Colonic mucosa (tissue), 4 donors: ENCODE measurements around the gene ROBO4. TPM values are rescaled to one million over a fixed set of nuclear protein-coding genes. Genes with fewer than 3 reads are reported as not detected.

Experiments used
- DNase-seq: peaks from one replicate; pipeline ENCODE4 v3.0.0-alpha.2; 2020
- H3K27ac ChIP-seq: fragments of 200-600 bp; one replicate; pipeline ENCODE4 v1.8.0; 2021
- H3K27me3 ChIP-seq: fragments of 200-600 bp; one replicate; pipeline ENCODE4 v1.8.0; 2021
- H3K36me3 ChIP-seq: fragments of 200-600 bp; one replicate; pipeline ENCODE4 v1.8.0; 2021
- H3K4me1 ChIP-seq: fragments of 200-600 bp; one replicate; pipeline ENCODE4 v1.8.0; 2021; ENCODE audit warnings: mild to moderate bottlenecking
- H3K4me3 ChIP-seq: fragments of 200-600 bp; one replicate; pipeline ENCODE4 v1.8.0; 2021
- H3K9ac ChIP-seq, 2 donors: one replicate each; pipeline ENCODE4 v1.7.0; 2013; ENCODE audit warnings: control low read depth in 2 of 2, low read depth in 2 of 2, low read length in 2 of 2
- H3K9me3 ChIP-seq: fragments of 200-600 bp; one replicate; pipeline ENCODE4 v1.8.0; 2021
- CTCF ChIP-seq: fragments of 200-600 bp; IDR thresholded peaks from one replicate; pipeline ENCODE4 v1.8.0; 2022; ENCODE audit warnings: antibody characterized with exemption, mild to moderate bottlenecking
- intact Hi-C: fragments of 100-400 bp; cut with DNase I; formaldehyde crosslinking; loops from one replicate; pipeline ENCODE4 v1.14.1; 2022
- total RNA-seq, 2 donors: library from RNA; stranded (reverse); fragmentation: NEBNext Ultra II Directional in 1 of 2; extraction: Animal tissue kit (Norgen Biotek cat#: 25700) in 1 of 2; gene quantifications; one replicate each; pipeline ENCODE4 v1.2.1, GENCODE V29; 2021
- donor health status: healthy.
- donor health status: DM: no; HTN: no; CAD: no.
- donor health status: DM: no; HTN: no; CAD: no.

Gene ROBO4
- total RNA-seq, 2 donors from 2014 or later = 4.0 to 5.0 TPM

- H3K36me3 ChIP-seq = no peaks in the 10 kb centered on the region
- TF ChIP-seq CTCF = peak; percentile 53
- H3K4me3 ChIP-seq = peak overlapping the region; percentile 51
- H3K4me1 ChIP-seq = peaks cover 6% of the 10 kb centered on the region
- intact Hi-C loops = no loop called here
- no peaks in the 10 kb centered on the region for H3K9me3 ChIP-seq
- peak; percentile 87 for DNase-seq
- peaks cover 4% of the 10 kb centered on the region for H3K27me3 ChIP-seq
- peak overlapping the region; percentile 51 to 74 for H3K9ac ChIP-seq
- H3K27ac ChIP-seq = peak overlapping the region; percentile 72
Measured at GRCh38 chr11:124875943-124876817, 21.5 kb downstream of the ROBO4 start.

GRCh38 chr11:124875401-124875800, 22.3 kb downstream of the ROBO4 start:
- intact Hi-C loops = no loop called here
- no peaks in the 10 kb centered on the region for H3K36me3 ChIP-seq
- H3K27me3 ChIP-seq = peaks cover 4% of the 10 kb centered on the region
- no peaks in the 10 kb centered on the region for H3K9me3 ChIP-seq
- no peak for DNase-seq
- no peak for TF ChIP-seq CTCF
- no peak overlapping the region for H3K27ac ChIP-seq
- H3K9ac ChIP-seq = no peak overlapping the region
- peaks cover 6% of the 10 kb centered on the region for H3K4me1 ChIP-seq
- no peak overlapping the region for H3K4me3 ChIP-seq

GRCh38 chr11:124874571-124875255, 23.0 kb downstream of the ROBO4 start:
- intact Hi-C loops = no loop called here
- Histone ChIP-seq H3K4me3 (no peak overlapping the region), H3K27ac (no peak overlapping the region), H3K27me3 (peaks cover 7% of the 10 kb centered on the region), H3K9me3 (no peaks in the 10 kb centered on the region), H3K9ac (no peak overlapping the region), H3K4me1 (peaks cover 6% of the 10 kb centered on the region), H3K36me3 (no peaks in the 10 kb centered on the region)
- TF ChIP-seq CTCF = no peak
- DNase-seq = no peak

- no peaks in the 10 kb centered on the region for H3K36me3 ChIP-seq
- no peak overlapping the region for H3K4me3 ChIP-seq
- DNase-seq = no peak
- intact Hi-C loops = no loop called here
- H3K9me3 ChIP-seq = no peaks in the 10 kb centered on the region
- H3K9ac ChIP-seq = no peak overlapping the region
- no peak overlapping the region for H3K27ac ChIP-seq
- peaks cover 14% of the 10 kb centered on the region for H3K27me3 ChIP-seq
- TF ChIP-seq CTCF = no peak
- H3K4me1 ChIP-seq = peaks cover 6% of the 10 kb centered on the region
Measured at GRCh38 chr11:124873951-124874350, 23.7 kb downstream of the ROBO4 start.

GRCh38 chr11:124872741-124873140, 24.9 kb downstream of the ROBO4 start:
- Histone ChIP-seq H3K27me3 (peaks cover 26% of the 10 kb centered on the region), H3K9ac (no peak overlapping the region), H3K36me3 (no peaks in the 10 kb centered on the region), H3K9me3 (no peaks in the 10 kb centered on the region), H3K27ac (no peak overlapping the region), H3K4me3 (no peak overlapping the region), H3K4me1 (peaks cover 6% of the 10 kb centered on the region)
- DNase-seq = no peak
- intact Hi-C loops = no loop called here
- TF ChIP-seq CTCF = no peak
